ENCODE measurements around the gene LRRC32.
A peak's percentile ranks its signal among the peaks of the same experiment; 100 is the strongest.

LRRC32 gene

DNA sequence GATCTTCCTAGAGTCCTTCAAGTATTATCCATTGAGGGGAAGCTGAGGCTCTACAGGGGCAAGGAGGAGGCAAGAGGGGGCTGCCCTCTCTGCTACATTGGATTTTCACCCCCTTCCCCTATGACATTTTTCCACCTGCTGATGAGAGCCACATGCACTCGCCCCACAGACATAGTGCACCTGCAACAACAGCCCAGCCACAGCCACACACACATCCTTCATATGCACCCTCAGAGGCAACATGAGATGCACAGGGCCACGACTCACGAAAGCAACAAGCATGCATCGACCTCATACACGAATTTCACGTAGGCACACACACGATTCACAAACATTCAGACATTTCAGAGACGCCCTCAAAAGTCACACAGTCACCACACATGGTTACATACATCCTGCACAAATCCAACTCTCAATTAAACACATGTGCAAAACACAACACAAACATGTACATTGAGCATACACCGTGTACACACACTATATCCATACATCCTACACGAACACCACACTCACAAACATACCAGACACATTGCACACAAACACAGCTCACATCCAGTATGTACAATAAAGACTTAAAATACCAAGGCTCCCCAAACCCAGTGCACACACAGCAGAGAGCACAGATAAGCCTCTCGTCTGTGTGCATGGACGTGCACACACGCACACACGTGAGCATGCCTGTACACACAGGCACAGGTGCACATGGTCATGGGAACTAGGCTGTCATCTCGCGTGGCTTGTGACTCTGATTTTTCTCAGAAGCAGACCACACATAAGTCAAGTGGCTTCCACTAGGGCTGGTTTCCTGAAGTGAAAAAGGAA lies 6.3 kb upstream of the LRRC32 start:
- peak in 1 of 5 experiments; percentile 60 for DNase-seq

DNA sequence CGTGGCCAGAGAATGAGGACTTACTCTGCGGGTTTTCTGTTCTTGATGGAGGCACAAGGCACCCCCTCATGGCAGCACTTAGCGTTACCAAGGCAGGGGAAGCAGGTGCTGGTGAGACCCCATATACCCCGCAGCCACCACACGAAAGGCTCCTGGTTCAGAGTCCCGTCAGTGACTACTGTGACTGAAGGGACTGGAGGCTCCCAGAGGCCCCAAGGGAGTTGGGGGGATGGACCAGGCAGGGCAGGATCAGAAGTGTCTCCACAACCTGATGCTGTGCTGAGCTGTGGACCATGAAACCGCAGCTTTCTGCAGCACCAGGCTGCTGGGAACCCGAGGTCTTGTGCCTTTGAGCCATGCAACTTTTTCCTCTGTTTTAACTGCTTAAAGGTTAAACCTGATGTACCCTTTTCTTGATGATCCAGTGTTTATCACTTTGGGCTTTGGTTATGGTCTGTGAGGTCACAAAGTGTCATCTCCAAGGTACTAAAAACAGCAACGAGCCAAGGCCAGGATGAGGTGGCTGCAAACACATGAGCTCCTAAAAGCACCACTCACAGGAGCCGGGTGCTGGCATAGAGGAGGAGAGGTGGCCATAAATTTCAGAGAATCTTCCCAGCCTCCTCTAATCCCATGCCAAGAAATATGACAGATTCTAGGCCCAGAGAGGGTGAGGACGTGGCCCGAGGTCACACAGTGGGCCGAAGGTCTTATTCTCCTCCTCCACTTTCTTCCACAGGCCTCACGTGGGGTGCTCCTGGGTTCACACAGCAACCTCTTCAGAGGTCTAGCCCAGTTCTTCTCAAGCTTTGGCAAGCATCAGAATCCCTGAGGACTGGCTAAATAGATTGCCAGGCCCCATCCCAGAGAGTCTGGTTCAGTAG lies 4.2 kb upstream of the LRRC32 start:
- DNase-seq = peak in 1 of 5 experiments; percentile 28

DNA sequence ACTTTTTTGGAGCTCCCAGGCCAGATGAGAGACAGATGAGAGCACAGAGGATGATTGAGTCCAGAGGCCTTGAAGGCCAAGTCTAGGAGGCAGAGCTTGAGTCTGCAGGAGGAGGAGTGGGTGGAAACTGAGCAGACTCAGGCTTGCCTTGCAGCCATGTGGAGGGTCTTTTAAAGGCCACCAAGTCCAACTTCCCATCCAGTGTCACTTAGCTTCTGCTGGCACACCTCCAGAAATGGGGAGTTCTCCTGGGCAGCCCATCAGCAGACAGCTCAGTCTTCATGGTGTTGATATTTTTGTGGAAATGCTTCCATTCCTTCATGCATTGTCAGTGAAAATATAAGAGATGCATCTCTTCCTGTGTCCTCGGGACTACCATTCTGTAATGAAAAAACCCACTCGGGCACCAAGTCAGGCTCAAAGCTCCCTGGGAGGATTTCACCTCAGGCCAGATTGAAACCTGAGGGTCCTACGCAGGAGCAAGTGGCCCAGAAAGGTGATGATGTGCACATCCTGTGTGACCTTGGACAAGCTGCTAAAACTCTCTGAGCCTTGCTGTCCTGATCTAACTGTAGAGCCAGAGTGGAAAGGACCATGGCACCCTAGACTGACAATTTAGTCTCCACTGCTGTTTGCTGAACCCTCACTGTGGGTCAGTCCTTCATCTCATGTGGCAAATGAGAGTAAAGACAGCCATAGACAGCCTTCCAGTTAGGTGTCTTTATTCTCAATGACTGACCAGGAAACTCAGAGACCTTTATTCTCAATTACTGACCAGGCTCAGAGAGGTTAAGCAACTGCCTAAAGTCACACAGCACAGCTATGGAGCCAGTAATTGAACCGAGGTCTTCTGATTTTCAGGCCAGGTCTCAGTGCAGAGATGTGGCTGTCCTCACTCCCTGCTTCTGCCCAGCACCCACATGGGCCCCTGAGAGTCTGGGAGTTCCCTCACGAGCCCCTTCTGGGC lies 2.9 kb upstream of the LRRC32 start:
- DNase-seq = no peak

DNA sequence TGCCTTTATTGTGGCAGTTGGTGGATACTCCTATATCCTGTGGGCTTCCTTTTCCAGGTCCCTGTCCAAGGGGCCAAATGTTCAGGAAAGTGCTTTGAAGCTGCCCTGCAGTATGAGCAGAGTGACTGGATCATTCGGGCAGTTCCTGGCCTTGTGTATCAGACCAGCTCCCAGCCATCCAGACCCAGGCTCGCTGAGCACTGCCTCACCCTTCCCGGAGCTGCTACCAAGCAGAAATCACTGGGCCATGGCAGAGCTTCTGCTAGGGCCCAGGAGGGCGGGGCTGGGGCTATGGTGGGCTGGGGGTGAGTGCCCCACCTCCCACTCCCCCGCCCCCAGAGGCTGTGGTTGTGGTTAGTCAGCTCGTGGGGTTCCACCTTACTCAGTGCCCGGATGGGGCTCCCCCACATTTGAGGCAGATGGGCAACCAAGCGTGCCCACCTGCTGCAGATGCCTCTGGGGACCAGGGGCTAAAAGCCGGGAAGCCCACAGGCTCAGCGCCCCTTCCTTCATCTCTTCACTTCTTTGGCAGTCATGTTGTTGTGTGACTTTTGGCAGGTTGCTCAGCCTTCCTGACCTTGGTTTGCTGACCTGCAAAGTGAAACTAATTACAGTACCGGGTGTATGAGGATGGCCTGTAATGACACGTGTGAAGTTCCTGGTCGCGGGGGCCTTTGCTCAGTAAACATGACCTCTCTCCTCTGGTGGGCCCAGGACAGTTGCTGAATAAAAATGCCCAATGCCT lies 2.1 kb upstream of the LRRC32 start:
- DNase-seq = peak in 3 of 5 experiments; percentile 32 to 70 (median 38)

DNA sequence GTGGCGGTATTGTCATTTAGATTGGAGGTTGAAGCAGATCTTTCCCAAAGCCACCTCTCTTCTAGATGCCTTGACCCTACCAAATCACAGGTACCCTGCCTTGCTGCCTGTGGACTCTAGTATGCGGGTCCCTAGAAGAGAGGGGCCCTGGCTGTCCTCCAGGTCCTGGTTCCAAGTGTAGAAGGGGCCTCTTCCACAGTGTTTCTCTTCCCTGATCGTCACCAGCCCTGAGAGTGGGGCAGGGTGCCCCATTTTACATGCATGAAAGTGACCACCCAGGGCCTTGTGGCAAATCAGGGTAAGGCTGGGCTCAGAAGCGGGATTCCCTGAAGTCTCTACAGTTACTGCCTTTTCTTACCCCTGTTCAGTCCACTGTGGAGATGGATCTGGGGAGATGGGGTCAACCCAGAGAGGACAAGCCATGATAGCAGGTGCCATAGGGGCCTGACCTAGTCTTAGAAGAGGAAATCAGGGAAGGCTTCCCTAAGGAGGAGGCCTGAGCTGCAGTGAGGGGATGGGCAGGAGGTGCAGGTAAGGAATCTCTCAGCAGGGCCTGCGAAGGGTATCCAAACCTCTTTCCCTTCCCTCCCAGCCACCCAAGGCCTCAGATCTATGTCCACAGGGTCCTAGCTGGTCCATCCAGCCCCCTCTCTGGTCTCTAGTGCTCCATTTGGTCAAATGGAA lies 1.2 kb upstream of the LRRC32 start:
- no peak for DNase-seq

DNA sequence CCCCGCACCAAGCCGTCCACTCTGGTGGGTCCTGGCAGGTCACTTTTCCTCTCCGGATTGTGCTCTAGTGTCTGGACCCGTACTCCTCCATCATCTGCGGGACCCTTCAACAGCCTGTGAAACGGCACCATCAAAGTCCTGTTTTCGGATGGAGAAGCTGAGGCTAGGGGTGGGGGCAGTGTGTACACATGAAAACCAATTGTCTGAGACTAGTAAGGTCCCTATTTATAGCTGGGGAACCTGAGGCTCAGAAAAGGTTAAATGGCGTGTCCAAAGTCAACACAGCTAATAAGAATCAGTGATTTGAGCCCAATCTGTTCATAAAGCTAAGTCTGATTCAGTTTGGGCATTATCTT lies 668 bp upstream of the LRRC32 start:
- no peak for DNase-seq

DNA sequence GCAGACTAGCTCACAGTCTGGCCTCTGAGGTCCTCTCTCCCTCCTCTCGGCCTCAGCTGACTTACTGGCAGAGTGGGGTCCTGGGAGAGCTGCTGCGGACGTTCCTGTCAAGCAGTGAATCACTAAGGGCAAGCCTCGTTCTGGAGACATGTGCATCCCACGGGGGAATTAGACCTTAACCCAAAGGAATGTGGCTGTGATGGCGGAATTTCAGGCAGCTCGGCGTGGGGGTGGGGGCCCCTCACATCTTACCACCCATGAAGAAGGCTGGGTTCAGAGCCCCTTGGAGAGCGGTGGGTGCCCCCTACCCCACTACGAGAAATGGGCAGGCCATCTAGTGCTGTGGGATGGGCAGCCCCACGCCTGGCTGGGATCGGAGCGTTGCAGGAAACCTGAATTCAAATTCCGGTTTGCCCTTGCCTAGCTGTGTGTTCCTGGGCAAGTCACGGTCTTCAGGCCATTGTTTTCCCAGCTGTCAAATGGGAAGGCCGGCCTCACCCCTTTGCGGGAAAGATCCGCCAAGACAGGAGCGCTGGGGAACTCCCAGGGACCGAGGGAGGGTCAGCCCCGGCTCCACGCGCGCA lies 554 bp downstream of the LRRC32 start:
- no peak for DNase-seq

DNA sequence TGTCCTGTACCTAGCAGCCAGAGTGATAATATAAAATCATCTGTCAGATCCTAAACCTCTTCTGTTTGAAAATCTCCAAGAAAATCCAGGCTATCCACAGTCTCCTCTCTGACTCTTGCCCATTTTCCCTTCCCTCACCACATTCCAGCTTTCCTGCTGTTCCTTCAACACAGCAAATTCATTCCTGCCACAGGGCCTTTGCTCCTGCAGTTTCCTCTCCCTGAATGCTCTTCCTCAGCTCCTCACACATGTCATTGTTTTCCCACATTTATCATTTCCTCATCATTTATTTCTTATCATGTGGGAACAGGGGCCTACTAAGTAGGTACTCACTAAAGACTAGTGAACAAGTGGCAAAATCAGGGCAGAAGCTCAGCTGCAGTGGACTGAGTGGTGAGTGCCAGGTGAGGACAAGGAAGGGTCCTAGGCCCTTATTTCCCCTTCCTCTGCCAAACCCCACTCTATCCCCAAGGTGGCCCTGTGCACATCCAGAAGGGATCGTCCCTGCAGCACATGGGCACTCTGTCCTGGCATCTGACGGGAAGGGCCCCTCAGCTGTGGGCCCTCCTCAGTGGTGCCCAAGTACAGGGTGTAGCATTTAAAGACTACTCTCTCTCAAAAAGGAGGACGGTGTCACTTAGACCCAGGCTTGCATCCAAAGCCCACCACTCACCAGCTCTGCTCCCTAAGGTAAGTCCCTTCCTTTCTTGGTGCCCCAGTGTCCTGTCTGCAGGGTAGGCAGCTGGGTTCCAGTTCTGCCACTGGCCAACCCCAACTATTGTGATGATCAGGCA lies 2.0 kb downstream of the LRRC32 start:
- DNase-seq = no peak

DNA sequence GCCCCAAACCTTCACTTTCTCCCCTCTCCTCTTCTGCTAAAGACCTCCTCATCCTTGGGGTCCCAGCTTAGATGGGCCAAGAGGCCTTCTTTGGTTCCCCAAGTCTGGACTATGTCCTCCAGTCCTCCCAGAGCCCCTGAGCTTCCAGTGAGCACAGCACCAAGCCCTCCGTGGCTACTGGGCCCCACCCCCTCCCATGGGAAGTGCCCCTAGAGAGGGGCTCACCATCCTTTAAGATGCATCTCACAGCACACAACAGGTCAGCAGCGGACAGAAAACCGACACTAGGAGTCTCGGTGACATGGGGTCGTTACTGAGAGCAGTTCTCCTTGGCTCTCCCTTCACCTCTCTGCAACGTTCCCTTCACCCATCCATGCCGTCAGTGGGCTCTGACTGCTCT lies 2.7 kb downstream of the LRRC32 start:
- DNase-seq = no peak

DNA sequence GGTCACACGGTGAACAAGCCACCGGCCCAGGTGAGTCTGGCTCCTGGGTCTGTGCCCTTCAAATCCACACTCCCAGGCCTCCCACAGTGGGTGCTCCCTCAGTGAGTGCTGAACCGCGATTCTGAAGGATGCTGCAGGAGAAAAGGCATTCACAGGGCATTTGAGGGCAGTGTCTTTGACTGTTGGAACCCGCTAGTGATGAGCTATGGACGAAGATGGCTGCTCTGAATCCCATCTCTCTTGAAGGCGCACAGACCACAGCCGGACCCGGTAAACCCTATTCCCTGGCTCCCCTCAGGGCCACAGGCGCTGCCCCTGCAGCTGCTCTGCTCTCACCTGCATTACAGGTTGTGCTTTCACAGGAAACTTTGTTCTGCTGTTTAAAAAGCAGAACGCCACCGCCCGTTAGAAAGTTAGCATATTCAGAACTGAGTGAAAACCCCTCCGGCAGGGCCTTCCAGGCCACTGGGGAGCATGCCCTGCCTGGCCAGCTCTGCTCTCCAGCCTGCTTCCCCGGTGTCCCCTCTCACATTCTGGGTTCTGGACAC lies 3.2 kb downstream of the LRRC32 start:
- DNase-seq = no peak

DNA sequence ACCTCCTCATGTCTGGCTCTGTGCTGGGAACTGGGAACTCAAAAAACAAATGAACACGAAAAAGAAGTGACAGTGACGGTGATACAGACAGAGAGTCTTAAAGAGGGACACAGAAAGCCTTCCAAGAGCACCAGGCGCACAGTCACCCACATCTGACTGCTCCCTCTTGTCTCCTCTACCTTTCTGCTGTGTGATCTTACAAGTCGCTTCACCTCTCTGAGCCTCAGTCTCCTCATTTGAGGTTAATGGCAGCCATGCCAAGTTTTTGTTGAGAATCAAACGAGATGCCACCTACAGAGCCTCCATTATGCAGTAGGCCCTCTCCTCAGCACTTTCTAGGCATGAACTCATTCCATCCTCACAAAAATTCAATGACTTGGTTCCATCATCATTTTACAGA lies 3.7 kb downstream of the LRRC32 start:
- DNase-seq = no peak

DNA sequence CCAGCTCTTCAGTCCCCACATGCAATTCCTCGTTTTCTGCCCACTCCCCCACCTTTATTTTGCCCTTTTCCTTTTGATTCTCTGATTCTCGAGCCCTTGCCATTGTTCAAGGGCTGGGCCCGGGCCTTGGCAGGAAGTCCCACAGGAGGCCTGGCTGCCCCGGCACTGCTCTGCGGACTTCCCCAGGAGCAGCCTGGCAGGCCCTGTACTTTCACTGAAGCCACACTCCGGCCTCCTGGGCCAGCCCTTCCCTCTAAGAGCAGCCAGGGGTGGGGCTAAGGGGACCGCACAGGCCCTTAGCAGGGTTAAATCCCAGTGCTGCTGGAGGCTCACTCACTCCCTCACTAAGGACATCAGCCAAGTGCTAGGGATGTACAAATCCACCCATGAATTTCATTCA lies 4.1 kb downstream of the LRRC32 start:
- DNase-seq = no peak

DNA sequence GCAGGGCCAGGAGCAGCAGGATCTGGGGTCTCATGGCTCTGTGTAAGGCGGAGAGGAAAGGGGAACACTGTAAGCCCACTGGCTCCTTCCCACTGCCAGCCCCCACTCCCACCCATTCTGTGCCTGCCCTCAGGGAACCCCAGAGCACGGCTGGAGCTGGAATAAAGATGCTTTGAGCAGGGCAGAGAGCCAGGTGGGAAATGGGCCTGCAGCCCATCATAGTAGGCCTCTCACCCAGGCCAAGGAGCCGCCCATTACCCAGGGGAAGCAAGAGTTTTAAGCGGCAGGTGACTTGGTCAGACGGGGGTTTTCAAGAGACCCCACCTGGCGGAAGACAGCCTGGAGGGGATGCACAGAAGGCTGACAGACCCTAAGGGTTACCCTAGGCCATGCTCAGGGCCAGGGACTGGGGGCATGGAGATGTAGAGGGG lies 4.6 kb downstream of the LRRC32 start:
- no peak for DNase-seq

DNA sequence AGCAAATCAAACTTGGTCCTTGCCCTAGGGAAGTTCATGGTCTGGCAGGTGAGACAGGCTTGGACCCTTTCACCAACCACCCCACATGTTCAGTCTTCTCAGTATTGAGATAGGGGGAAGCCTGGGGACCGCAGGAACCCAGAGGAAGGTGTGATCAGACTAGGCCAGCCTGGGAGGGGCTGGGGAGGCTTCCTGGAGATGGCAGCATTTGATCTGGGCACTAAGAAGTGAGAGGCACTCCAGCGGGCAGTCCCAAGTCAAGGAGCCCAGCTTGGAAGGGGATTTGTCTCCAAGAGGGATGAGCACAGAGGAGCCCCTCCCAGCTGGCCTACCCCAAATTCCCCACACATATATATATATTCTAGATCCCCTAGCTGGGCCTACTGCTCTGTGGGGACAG lies 5.4 kb downstream of the LRRC32 start:
- DNase-seq = peak in 1 of 5 experiments; percentile 39

DNA sequence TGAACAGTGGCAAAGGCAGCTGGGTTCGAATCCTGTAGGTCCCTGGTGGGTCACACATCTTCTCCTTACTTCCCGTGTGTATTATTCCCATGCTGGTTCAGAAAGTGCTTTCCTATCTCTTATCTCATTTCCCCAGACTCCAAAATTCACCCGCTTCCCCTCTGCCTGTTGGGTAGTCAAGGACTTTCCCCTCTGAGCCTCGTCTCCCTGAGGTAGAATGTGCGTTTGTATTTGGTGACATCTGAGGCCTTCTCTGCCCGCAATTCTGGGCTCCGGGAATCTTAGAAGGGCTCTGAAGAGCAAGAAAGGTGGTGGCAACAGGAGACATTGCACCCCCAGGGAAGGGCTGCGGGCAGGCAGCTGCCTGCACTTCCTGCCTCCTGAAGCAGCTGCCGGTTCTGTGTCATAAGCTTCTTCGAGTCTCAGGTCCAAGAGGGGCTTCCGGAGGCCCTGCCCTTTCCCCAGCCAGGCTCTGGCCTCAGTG lies 5.9 kb downstream of the LRRC32 start:
- peak in 1 of 5 experiments; percentile 69 for DNase-seq

DNA sequence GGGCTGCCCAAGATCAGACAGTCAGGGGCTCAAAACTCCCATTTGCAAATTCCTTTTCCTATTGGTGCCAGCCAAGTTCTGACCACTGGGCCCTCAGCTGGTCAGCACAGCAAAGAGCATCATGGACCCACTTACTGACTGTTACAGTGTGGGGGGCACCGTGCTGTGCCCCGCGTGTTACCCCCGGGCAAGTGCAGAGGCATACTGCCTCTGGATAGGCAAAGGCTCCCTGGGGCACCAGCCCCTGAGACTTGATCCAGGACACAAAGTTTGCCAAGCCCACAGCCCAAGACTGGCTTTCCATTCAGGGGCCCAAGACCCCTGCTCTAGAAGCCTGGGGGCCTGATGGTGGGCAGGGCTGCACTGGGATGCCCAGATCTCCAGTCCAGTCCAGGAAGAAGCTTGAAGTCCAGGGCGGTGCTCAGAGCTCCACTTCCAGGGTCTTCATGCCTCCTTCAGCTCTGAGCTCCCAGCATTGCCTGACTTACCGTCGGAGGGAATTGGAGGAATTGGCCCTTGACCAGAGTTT lies 6.6 kb downstream of the LRRC32 start:
- DNase-seq = no peak

DNA sequence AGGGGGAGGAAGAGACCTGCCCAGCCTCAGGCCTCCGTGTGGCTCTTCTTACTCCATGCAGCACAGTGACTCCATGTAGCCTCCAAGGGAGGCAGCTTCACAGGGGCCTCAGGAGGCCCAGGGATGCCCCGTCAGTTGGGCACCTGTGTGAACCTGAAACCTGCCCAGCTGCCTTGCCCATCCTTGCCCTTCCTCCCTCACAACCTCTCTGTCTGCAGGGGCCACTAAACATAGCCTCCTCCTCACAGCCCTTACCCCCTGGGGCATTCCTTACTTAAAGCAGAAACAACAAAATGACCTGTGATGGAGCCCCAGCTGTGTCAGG lies 7.1 kb downstream of the LRRC32 start:
- DNase-seq = no peak

DNA sequence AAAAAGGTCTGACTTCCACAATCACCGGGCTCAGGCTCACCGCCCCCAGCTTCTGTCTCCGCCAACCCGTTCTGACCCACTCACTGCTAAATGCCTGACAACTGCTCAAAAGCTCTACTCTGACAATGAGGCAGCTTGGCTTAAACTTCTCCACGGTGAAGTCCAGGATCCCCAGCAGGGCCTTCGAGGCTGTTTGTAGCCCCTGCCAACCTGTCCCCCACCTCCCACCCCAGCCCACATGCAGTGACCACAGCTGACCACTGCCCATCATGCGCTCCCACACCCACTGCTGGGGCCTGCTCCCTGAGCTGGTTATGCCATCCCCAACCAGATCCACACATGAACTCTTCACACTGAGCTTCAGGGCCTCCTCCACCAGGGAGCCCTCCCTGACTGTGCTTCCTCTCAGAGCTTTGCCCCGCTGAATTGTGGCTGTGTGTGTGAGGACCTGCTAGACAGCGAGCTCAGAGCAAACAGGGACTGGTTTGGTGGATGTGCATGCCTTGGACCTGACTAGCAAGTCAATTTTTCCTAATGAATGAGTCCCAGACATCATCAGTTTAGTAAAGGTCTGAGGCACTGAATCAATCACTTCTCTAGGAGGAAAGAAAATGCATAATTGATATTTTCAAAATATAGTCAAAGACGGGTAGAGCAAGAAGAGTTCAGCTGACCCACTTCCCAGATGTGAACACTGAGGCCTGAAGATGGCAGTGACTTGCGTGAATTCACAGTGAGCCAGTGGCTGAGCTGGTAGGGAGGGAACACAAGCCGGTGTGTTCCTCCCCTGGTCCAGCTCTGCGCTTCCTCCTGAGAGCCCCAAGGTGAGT lies 7.7 kb downstream of the LRRC32 start:
- DNase-seq = no peak
